ENCODE measurements around the gene ROR1.
"Not testable (repeated sequence)": the region's sequence is repeated elsewhere in the genome, so short reads cannot be mapped to it uniquely, and the experiment has no call there.

The ROR1 gene

DNA sequence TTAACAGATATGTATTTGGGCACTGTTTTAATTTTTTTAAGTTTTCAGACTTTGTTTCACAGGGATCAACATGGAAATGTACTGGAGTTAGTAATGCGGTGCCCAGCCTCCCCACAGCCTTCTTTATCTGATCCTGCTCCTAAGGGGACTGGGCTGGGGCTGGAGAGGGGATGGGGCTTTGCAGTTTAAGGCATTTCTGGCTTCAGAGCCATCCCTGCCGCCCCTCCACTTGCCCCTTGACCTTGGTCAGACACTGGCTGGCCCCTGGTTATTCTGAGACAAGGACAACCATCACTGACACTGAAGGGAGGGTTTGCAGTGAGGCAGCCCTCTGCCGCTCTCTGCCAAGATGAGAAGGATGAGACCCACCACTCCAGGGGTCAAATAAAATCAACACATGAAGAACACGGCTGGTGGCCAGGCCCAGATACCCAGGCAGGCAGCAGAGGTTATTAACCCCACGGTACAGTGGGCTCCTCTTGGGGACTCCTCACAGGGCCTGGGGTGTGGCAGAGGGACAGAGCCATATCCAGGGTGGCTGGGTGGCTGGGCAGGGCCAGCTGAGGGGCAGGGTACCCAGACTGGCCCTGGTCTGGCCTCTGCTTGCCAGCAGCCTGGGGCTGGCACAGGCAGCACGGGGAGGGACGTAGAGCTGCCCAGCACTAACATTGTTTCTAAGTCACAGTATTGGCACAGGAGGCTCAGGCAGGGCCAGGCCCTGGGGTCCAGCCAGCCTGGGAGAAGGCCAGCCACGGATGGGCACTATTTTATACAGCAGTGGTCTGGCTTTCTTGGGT is 422.5 kb downstream of the ROR1 start:
- DNase-seq, result no peak

DNA sequence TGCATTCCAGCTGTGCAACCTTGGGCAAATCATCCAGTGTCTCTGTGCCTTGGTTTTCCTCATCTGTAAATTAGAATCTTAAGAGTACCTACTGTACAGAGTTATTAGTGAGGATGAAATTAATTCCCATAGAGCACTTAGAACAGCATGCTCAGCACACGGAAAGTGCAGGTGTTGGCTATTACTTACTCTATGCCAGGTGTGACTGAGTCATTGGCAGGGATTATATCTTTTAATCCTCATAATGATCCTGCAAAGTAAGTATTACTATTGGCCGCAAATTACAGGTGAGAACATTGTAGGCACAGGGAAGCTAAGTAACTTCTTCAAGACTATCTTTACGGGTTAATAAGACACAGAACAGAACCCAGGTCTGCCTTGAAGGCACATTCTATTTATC is 423.3 kb downstream of the ROR1 start:
- no peak for DNase-seq

DNA sequence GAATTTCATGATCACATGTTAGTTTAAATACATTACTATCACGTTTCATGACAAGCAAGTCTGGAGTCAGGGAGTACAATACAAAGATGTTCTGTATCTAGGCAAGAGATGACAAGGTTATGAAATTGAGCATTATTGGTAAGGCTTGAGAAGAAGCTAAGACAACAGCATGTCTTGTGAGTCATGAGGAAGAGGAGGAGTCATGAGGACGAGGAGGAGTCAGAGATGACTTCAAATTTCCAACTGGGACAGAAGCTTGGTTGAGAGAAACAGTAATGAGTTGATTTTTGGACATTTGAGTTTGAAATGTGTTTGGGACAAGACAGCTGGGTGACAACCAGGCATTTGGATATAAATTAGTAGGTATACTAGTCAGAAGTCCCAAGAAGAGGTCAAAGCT is 425.3 kb downstream of the ROR1 start:
- no peak for DNase-seq

DNA sequence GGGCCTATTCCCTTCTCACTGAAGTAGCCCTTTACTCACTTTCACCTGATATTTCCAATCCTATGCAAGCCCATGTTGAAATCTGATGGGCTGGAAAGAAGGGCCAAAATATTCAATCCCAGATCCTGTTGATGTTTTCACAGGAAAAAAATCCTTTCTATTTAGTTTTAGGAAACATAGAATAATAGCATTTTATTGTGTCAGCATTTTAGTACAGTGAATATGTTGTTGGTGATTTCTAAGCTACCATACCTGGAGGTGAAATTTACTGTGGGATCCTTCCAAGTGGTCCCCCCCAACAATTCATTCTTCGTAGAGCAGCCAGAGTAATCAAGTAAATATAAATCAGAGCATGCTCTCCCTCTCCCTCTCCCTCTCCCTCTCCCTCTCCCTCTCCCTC is 426.2 kb downstream of the ROR1 start:
- DNase-seq, result no peak

DNA sequence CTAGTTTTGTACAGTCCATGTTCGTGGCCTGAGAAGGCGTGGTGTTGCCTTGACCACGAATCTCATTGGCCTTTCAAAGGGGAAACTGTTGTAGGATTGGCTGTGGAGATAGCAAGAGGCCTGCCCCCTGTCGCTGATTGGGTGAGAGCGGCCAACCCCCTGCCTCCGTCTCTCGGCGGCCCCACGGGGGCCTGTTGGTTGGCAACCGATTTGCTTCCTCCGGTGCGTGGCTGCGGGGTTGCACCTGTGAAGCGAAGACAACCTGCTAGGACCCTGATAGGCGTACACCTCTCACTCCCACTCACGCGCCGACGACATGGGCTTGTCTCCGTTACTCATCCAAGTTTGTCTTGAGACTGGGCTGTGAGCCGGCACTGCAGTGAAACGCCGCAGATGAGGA is 429.6 kb downstream of the ROR1 start, which contains the start of gene UBE2U:
UBE2U (plus strand) TSS at position 204 of the 400 bp plus-strand sequence. CDS start 428 bp downstream, outside the sequence.
- no peak for DNase-seq

DNA sequence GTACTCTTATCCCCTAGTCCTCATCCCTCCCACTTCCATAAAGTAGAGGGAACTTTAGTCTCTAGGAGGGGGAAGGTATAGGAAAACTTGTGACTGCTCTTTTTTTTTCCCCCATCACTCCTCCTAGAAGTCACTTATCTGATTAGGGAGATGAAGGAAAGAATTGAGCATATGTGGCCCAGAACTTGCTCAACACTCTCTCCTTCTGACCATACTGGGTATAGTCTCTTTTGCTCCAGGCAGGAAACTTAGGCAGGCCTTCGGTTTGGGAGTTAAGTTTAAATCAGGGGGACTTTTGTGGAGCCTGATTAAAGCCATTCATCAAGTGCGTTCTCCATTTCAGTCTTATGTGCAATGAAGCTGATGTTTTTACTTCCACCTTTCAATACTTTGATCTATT is 435.4 kb downstream of the ROR1 start:
- DNase-seq, result no peak

DNA sequence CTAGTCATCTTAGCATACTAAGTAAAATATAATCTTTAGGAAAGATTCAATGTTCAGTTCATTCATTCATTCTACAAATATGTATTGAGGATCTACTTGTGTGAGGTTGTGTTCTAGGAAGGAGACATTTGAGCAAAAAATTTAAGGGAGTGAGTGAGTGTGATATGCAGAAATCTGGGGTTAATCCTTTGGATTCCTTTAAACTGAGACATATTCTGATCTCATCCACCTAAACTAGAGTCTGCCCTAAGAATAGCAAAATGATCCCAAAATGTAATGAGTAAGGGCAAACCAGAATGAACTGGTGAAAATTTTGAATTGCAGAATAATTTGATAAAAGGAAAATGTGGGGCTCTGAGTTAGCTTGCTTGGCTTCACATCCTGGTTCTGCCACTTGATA is 438.2 kb downstream of the ROR1 start:
- DNase-seq, result no peak

DNA sequence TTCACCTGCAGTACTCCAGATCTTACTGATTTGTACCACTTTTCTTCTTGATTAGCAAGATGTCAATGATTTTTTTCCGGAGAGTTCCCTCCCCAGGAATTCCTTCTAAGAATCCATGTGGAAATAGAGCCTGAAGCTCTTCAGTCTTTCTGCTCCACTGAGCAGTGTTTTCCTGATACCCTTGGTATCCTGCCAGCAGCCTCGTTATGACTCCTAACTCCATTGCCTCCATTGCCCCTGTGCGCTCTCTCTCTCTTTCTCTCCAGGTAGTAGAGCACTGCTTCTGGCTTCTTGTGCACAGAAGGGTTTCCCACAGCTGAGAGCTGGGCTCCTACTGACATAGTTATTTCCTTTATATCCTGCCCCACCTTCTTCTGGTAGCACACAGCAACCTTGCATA is 441.8 kb downstream of the ROR1 start:
- DNase-seq, result no peak

DNA sequence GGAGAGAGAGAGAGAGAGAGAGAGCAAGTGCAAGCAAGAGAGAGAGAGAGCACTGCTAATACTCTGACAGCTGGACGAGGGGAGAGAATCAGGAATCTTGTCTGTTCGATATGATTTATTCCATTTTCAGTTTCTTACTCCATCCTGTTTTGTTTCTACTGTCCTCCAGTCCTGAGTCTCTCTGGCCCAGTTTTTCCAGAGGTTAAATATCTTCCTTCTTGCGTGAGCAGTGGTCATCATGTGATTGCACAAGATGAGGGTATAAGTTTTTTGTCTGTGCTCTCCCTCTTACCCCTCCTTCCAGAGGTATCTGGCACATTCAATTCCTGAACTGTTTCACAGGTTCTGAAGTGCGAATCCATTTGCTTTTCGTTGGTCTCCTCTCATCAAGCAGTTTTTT is 446.4 kb downstream of the ROR1 start:
- DNase-seq, result no peak

DNA sequence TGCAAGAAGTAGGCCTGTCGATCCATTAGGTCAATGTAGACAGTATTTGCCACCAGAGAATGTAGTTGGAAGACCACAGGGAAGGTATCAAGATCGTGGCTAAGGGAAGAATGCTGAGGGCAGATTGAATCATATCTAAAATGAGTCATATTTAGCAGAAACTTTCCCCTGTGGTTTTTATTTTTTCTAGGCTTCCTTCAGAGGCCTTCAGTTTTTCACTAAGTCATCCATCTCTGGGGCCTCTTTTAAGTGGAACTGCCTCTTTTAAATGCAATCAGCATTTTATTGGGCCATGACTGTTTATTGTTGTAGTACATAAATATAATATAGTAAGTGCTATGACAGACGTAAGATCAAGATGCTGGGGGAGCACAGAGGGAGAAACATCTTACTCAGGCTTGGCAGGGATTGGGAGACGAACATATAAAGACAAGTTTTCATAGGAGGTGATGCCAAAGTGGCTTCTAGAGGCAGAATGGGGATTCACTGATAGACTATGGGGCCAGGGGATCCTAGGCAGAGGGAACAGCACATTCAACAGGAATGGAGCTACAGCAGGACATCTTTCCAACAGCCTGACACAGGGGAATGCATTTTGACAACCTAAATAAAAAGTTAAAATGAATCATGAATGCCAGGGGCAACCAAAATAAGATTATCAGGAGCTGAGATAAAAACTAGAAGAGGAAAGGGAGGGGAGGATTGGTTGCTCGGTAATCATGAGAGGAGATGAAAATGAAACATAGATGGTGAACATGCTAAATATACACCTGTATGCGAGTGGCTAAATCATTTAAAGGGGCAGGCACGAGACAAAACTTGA is 449.7 kb downstream of the ROR1 start:
- DNase-seq, result no peak

DNA sequence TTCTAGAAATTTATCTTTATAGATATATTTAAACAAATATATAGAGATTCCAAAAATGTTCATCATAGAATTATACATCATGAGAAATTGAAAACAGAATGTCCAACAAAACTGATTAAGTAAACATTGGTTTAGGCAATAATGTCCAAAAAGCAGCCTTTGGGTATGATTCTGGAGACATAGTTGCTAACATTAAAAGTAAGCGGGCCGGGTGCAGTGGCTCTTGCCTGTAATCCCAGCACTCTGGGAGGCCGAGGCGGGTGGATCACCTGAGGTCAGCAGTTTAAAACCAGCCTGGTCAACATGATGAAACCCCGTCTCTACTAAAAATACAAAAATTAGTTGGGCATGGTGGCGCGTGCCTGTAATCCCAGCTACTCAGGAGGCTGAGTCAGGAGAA is 450.4 kb downstream of the ROR1 start:
- not testable (repeated sequence) for DNase-seq

DNA sequence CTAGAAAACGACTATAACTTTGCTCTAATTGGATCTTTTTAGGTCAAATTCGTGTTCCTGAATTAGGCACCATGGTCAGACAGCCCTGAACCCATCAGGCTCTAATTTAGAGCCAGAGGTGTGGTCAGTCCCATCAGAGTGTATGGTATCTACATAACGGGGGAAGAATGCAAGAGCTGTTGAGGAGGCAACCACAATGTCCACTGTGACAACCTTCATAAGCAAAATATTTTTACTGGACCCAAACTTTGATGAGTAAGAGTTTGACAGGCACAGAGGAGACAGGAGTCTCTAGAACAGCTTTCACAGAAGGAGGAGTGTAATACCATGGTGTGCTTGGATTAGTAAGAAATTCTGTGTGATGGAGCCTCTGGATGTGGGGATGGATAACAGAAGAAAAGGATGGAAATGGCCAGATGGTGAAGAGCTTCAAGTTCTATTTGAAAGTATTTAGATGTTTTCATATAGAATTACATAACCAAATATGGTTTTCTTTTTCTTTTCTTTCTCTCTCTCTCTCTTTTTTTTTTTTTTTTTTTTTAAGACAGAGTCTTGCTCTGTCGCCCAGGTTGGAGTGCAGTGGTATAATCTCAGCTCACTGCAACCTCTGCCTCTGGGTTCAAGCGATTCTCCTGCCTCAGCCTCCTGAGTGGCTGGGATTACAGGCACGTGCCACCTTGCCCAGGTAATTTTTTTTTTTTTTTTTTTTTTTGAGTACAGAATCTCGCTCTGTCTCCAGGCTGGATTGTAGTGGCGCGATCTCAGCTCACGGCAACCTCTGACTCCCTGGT is 454.5 kb downstream of the ROR1 start:
- no peak for DNase-seq

DNA sequence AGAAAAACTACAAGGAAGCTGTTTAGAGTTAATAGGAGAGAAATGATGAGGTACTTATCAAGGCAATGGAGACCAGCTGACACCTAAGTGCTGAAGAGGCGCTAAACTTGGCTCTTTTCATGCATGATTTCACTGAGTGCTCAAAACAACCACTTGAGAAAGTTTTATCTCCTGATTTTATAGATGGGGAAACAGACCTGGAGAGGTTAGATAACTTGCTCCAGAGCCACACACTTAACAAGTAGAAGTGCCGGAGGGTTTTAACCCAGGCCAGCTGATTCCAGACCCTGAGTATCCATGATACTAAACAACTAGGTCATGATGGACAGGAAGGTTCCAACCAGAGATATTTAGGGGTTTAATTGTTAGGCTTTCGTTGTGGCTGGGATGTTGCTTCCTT is 455.5 kb downstream of the ROR1 start:
- DNase-seq, result no peak

All from femur (tissue), 1 donor.